ENCODE data around the gene TMCC2. TPM values are rescaled to one million over a fixed set of nuclear protein-coding genes. Genes with fewer than 3 reads are reported as not detected.
A peak's percentile ranks its signal among the peaks of the same experiment; 100 is the strongest.

The TMCC2 gene
- total and polyA plus RNA-seq, 2 experiments from 2014 or later = 2.6 to 9.9 TPM

DNA sequence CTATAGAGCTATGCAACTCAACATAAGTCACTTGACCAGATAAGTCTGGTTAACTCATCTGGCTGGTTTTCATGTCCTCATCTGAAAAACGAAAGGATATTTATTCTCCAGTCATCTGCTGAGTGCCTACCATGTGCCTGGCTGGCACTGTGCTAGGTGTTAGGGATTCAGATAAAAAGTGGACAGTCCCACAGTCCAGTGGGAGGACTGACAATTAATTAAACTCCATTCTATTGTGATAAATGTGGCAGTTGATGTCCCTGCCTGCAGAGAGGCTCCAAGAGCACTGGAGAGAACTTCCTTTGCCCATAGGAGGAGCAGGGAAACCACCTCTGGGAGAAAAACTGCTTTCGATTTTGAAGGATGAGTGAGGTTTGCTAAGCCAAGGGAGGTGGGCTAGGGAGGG, 88.4 kb downstream of the TMCC2 start:
- Mint-ChIP-seq H3K4me1 (peaks cover 90% of the 10 kb centered on the region), H3K9me3 (no peaks in the 10 kb centered on the region), H3K36me3 (ENCODE audit: low read depth) (peaks cover 25% of the 10 kb centered on the region), H3K27me3 (ENCODE audit: insufficient read depth, low read depth, poor library complexity) (peaks cover 24% of the 10 kb centered on the region), H3K27ac (no peak overlapping the region), H3K4me3 (no peak overlapping the region)
- H4K20me1 ChIP-seq (replicated peaks; ENCODE audit: insufficient read depth) = peaks cover 23% of the 10 kb centered on the region; the same call in 1 of the 2 replicates
- H3K4me1 ChIP-seq (ENCODE audit: insufficient read depth) = peaks cover 77% of the 10 kb centered on the region
- H3K36me3 ChIP-seq (ENCODE audit: insufficient read depth) = peaks cover 7% of the 10 kb centered on the region
- no peaks in the 10 kb centered on the region for H3K9me2 ChIP-seq (ENCODE audit: insufficient read depth)
- peaks cover 13% of the 10 kb centered on the region for H3F3A ChIP-seq (replicated peaks; ENCODE audit: low read depth)
- no peak for TF ChIP-seq ZNF331 (CRISPR knock-in tag; IDR thresholded peaks at IDR 0.05; ENCODE audit: low read depth)
- H3K4me2 ChIP-seq = no peak overlapping the region
- peaks cover 93% of the 10 kb centered on the region for H3K79me2 ChIP-seq (replicated peaks; ENCODE audit: insufficient read depth)
- DNase-seq (ENCODE audit: low spot score) (no peak), ATAC-seq (no peak)
- H3K27ac ChIP-seq (ENCODE audit: low read depth) = no peak overlapping the region
- H3K4me3 ChIP-seq = no peak overlapping the region
- H2AFZ ChIP-seq = no peak overlapping the region
- H3K27me3 ChIP-seq (ENCODE audit: insufficient read depth) = peaks cover 7% of the 10 kb centered on the region

DNA sequence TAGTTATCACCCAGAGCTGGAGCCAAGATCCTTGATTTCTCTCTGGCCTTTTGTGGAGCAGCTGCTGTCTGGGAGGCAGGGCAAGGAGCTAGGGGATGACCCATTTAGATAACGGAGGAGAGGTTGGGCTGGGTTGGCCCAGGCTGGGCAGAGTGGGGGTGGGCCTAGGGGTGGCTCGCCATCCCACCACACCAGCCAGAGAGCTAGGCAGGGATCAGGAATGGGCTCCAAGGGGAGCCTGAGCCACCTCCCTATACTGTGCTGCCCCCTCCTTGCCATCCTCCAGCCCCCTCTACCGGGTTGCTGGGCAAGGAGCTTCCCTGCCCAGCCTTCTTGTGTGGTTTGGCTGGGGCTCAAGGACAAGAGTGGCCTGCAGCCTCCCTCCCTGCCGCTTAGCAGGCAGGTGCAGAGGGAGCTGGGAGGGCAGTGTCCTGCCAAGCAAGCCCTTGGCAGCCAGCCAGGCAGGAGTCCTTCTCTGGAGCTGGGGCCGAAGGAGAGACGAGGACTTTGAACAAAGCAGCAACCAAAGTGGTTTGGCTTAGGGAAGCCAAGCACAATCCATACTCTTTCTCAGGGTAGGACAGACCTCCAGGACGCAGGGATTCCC, 89.7 kb downstream of the TMCC2 start:
- ATAC-seq (no peak), DNase-seq (ENCODE audit: low spot score) (no peak)
- Histone ChIP-seq H3K36me3 (ENCODE audit: insufficient read depth) (no peaks in the 10 kb centered on the region; the same call in 1 of the 2 replicates), H3K79me2 (replicated peaks; ENCODE audit: insufficient read depth) (peaks cover 82% of the 10 kb centered on the region), H3K4me1 (ENCODE audit: insufficient read depth) (peaks cover 72% of the 10 kb centered on the region), H3K27me3 (ENCODE audit: insufficient read depth) (peaks cover 7% of the 10 kb centered on the region), H3F3A (replicated peaks; ENCODE audit: low read depth) (peaks cover 13% of the 10 kb centered on the region), H3K27ac (ENCODE audit: low read depth) (no peak overlapping the region), H3K4me3 (no peak overlapping the region), H3K4me2 (peak overlapping the region; percentile 68; the same call in 1 of the 2 replicates), H3K9me2 (ENCODE audit: insufficient read depth) (peaks cover 3% of the 10 kb centered on the region; the same call in 1 of the 2 replicates), H4K20me1 (replicated peaks; ENCODE audit: insufficient read depth) (peaks cover 23% of the 10 kb centered on the region; the same call in 1 of the 2 replicates), H2AFZ (no peak overlapping the region)
- TF ChIP-seq ZNF331 (CRISPR knock-in tag; IDR thresholded peaks at IDR 0.05; ENCODE audit: low read depth) (no peak), STAT1 (IDR thresholded peaks at IDR 0.05; ENCODE audit: unreplicated experiment) (no peak)
- TF ChIP-seq, protein P1, sequence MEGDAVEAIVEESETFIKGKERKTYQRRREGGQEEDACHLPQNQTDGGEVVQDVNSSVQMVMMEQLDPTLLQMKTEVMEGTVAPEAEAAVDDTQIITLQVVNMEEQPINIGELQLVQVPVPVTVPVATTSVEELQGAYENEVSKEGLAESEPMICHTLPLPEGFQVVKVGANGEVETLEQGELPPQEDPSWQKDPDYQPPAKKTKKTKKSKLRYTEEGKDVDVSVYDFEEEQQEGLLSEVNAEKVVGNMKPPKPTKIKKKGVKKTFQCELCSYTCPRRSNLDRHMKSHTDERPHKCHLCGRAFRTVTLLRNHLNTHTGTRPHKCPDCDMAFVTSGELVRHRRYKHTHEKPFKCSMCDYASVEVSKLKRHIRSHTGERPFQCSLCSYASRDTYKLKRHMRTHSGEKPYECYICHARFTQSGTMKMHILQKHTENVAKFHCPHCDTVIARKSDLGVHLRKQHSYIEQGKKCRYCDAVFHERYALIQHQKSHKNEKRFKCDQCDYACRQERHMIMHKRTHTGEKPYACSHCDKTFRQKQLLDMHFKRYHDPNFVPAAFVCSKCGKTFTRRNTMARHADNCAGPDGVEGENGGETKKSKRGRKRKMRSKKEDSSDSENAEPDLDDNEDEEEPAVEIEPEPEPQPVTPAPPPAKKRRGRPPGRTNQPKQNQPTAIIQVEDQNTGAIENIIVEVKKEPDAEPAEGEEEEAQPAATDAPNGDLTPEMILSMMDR (conservative IDR thresholded peaks at IDR 0.05; ENCODE audit: low read depth in 2 of 2) = 0 out of 4 replicates have a peak, but pooled peaks of 1 of the 2 experiments have one; percentile 9
- TF ChIP-seq, protein P2, sequence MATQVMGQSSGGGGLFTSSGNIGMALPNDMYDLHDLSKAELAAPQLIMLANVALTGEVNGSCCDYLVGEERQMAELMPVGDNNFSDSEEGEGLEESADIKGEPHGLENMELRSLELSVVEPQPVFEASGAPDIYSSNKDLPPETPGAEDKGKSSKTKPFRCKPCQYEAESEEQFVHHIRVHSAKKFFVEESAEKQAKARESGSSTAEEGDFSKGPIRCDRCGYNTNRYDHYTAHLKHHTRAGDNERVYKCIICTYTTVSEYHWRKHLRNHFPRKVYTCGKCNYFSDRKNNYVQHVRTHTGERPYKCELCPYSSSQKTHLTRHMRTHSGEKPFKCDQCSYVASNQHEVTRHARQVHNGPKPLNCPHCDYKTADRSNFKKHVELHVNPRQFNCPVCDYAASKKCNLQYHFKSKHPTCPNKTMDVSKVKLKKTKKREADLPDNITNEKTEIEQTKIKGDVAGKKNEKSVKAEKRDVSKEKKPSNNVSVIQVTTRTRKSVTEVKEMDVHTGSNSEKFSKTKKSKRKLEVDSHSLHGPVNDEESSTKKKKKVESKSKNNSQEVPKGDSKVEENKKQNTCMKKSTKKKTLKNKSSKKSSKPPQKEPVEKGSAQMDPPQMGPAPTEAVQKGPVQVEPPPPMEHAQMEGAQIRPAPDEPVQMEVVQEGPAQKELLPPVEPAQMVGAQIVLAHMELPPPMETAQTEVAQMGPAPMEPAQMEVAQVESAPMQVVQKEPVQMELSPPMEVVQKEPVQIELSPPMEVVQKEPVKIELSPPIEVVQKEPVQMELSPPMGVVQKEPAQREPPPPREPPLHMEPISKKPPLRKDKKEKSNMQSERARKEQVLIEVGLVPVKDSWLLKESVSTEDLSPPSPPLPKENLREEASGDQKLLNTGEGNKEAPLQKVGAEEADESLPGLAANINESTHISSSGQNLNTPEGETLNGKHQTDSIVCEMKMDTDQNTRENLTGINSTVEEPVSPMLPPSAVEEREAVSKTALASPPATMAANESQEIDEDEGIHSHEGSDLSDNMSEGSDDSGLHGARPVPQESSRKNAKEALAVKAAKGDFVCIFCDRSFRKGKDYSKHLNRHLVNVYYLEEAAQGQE (IDR thresholded peaks at IDR 0.05; ENCODE audit: unreplicated experiment) = no peak
- peaks cover 78% of the 10 kb centered on the region for H3K4me1 Mint-ChIP-seq
- H3K4me3 Mint-ChIP-seq = no peak overlapping the region; the same call in 2 of the 3 replicates
- peaks cover 28% of the 10 kb centered on the region for H3K27me3 Mint-ChIP-seq (ENCODE audit: insufficient read depth, low read depth, poor library complexity)
- no peak overlapping the region for H3K27ac Mint-ChIP-seq
- H3K36me3 Mint-ChIP-seq (ENCODE audit: low read depth) = peaks cover 14% of the 10 kb centered on the region
- H3K9me3 Mint-ChIP-seq = no peaks in the 10 kb centered on the region

All from GM23338 (cell line).